HepG2 (cell line): Measurements from ENCODE around the gene CRB1. TPM values are rescaled to one million over a fixed set of nuclear protein-coding genes. Genes with fewer than 3 reads are reported as not detected.
"Not testable (repeated sequence)": the region's sequence is repeated elsewhere in the genome, so short reads cannot be mapped to it uniquely, and the experiment has no call there.

Experiments
- ATAC-seq: fragments of 200-7000 bp; cut with Tn5 transposase; 3 replicates; pipeline ENCODE4 v1.9.1; 2020; ENCODE audit warnings: mild to moderate bottlenecking, moderate library complexity
- BruUV-seq: library from RNA; stranded (reverse); fragments of 400-500 nt; replicated peaks from 2 replicates; lab custom pipeline; 2021; lab: Mats Ljungman, UMichigan
- CTCF ChIA-PET: fragments of 300-600 bp; formaldehyde crosslinking; extraction: SDS; loops from one replicate; lab custom pipeline; 2021; ENCODE audit warnings: low total read pairs, inconsistent platforms, low intra/inter-chr PET ratio; lab: Yijun Ruan, JAX
- POLR2A ChIA-PET: fragments of 350-600 bp; sonication (Branson Sonifier 250); formaldehyde crosslinking; loops from one replicate; lab custom pipeline; 2020; ENCODE audit warnings: antibody characterized with exemption, inconsistent platforms; lab: Yijun Ruan, JAX
- DNase-seq: peaks from one replicate; pipeline ENCODE4 v3.0.0-alpha.2; 2015; ENCODE audit warnings: low spot score
- FAIRE-seq: peaks from 3 replicates; lab custom pipeline; 2011; peaks lifted over from hg19 to GRCh38; lab: Jason Lieb, UNC
- H2AFZ ChIP-seq: one replicate; pipeline ENCODE4 v1.6.1; 2011; ENCODE audit warnings: low read length, inconsistent platforms
- H3K27ac ChIP-seq: fragments of 300-600 bp; 3 replicates; pipeline ENCODE4 v1.8.0; 2011; ENCODE audit warnings: mixed run types, mild to moderate bottlenecking, mixed read lengths, low read length, inconsistent platforms; ENCODE audit not compliant: insufficient read depth; ENCODE audit errors: extremely low read length
- H3K27me3 ChIP-seq, 2 experiments: fragments of 200-600 bp in 1 of 2; 2 replicates in 1 of 2; 3 replicates in 1 of 2; pipeline versions ENCODE4 v1.6.0 to v1.8.0; 2011; ENCODE audit warnings: low read length in 2 of 2, mild to moderate bottlenecking in 2 of 2, moderate library complexity in 2 of 2, inconsistent platforms in 1 of 2; ENCODE audit not compliant: insufficient read depth in 2 of 2, control insufficient read depth in 1 of 2
- H3K36me3 ChIP-seq, 2 experiments: fragments of 200-600 bp in 1 of 2; replicated peaks in 1 of 2; 2 replicates in 1 of 2; 3 replicates in 1 of 2; pipeline versions ENCODE4 v1.5.1 to v1.8.0; 2011; ENCODE audit warnings: low read length in 2 of 2, inconsistent platforms in 1 of 2; ENCODE audit not compliant: insufficient read depth in 2 of 2, control insufficient read depth in 1 of 2
- H3K4me1 ChIP-seq: 2 replicates; pipeline ENCODE4 v1.5.1; 2012; ENCODE audit warnings: low read length, inconsistent platforms; ENCODE audit not compliant: insufficient read depth
- H3K4me2 ChIP-seq: 2 replicates; pipeline ENCODE4 v1.6.0; 2011; ENCODE audit warnings: low read depth, low read length, inconsistent platforms
- H3K4me3 ChIP-seq, 3 experiments: fragments of 200-600 bp in 1 of 3; sonication (generic), shearing (Covaris generic) in 1 of 3; replicated peaks in 1 of 3; 2 replicates each; pipeline ENCODE4 v1.5.1; 2011 to 2016; ENCODE audit warnings: low read length in 3 of 3, inconsistent platforms in 2 of 3, low read depth in 2 of 3, mild to moderate bottlenecking in 2 of 3, control low read depth in 1 of 3, mixed read lengths in 1 of 3; ENCODE audit not compliant: insufficient read depth in 1 of 3
- H3K79me2 ChIP-seq: one replicate; pipeline ENCODE4 v1.6.1; 2011; ENCODE audit warnings: low read length, inconsistent platforms; ENCODE audit not compliant: insufficient read depth
- H3K9ac ChIP-seq: 2 replicates; pipeline ENCODE4 v1.6.0; 2011; ENCODE audit warnings: mild to moderate bottlenecking, low read depth, low read length, inconsistent platforms; ENCODE audit not compliant: insufficient read depth
- H3K9me3 ChIP-seq: 2 replicates; pipeline ENCODE4 v1.5.1; 2012; ENCODE audit warnings: mild to moderate bottlenecking, low read length
- H4K20me1 ChIP-seq: 2 replicates; pipeline ENCODE4 v1.6.0; 2011; ENCODE audit warnings: inconsistent platforms, mild to moderate bottlenecking, low read length, moderate library complexity; ENCODE audit not compliant: insufficient read depth
- ASH2L ChIP-seq: fragments of 300-600, 200-600 bp; sonication (generic); IDR thresholded peaks from 2 replicates; pipeline ENCODE4 v1.7.0; 2017; ENCODE audit warnings: low read depth, mild to moderate bottlenecking, moderate library complexity, mixed read lengths, low read length; ENCODE audit not compliant: insufficient read length
- DNMT3B ChIP-seq: conservative IDR thresholded peaks from 2 replicates; pipeline ENCODE4 v1.6.1; 2016; ENCODE audit warnings: missing biosample characterization, control low read depth
- GPN1 ChIP-seq: sonication (generic); formaldehyde crosslinking; IDR thresholded peaks from 2 replicates; pipeline ENCODE4 v1.5.1; 2020; ENCODE audit warnings: missing genetic modification reagents, borderline replicate concordance
- HMG20A ChIP-seq: IDR thresholded peaks from 2 replicates; pipeline ENCODE4 v1.6.1; 2016; ENCODE audit warnings: borderline replicate concordance
- HOXA3 ChIP-seq: sonication (generic); formaldehyde crosslinking; IDR thresholded peaks from 2 replicates; pipeline ENCODE4 v1.5.0; 2020; ENCODE audit warnings: missing genetic modification reagents
- KDM2A ChIP-seq: sonication (generic); formaldehyde crosslinking; IDR thresholded peaks from 2 replicates; pipeline ENCODE4 v1.4.0; 2020; ENCODE audit warnings: low read depth, missing genetic modification reagents, borderline replicate concordance
- MEF2D ChIP-seq: sonication (generic); formaldehyde crosslinking; IDR thresholded peaks from 2 replicates; pipeline ENCODE4 v1.5.1; 2020; ENCODE audit warnings: mild to moderate bottlenecking, missing genetic modification reagents
- NR2F6 ChIP-seq, 2 experiments: IDR thresholded peaks; 2 replicates each; pipeline ENCODE4 v1.6.1; 2016; ENCODE audit warnings: antibody characterized with exemption in 1 of 2, mild to moderate bottlenecking in 1 of 2
- PTBP1 ChIP-seq: fragments of 200-400 bp; formaldehyde crosslinking; IDR thresholded peaks from 2 replicates; pipeline ENCODE4 v1.6.1; 2018; ENCODE audit warnings: low read length, low read depth; ENCODE audit not compliant: poor library complexity, severe bottlenecking
- RBAK ChIP-seq: sonication (generic); formaldehyde crosslinking; IDR thresholded peaks from 2 replicates; pipeline ENCODE4 v1.5.1; 2020; ENCODE audit warnings: mild to moderate bottlenecking, missing genetic modification reagents
- SRF ChIP-seq: IDR thresholded peaks from 2 replicates; pipeline ENCODE4 v1.6.1; 2011; ENCODE audit warnings: mild to moderate bottlenecking, low read depth, low read length, moderate library complexity
- TRIM24 ChIP-seq: sonication (generic); formaldehyde crosslinking; IDR thresholded peaks from 2 replicates; pipeline ENCODE4 v1.8.0; 2022; ENCODE audit warnings: mild to moderate bottlenecking, missing genetic modification reagents
- ZBTB7B ChIP-seq: sonication (generic); formaldehyde crosslinking; IDR thresholded peaks from 2 replicates; pipeline ENCODE4 v1.4.0; 2020; ENCODE audit warnings: missing genetic modification reagents
- ZFP36L1 ChIP-seq: sonication (generic); formaldehyde crosslinking; IDR thresholded peaks from 2 replicates; pipeline ENCODE4 v1.8.0; 2022; ENCODE audit warnings: mild to moderate bottlenecking, missing genetic modification reagents, moderate library complexity
- ZNF101 ChIP-seq: sonication (generic); formaldehyde crosslinking; IDR thresholded peaks from 2 replicates; pipeline ENCODE4 v1.4.0; 2020; ENCODE audit warnings: mild to moderate bottlenecking, low read depth, missing genetic modification reagents, borderline replicate concordance
- ZNF143 ChIP-seq: sonication (generic); formaldehyde crosslinking; IDR thresholded peaks from 2 replicates; pipeline ENCODE4 v1.4.0; 2020; ENCODE audit warnings: missing genetic modification reagents
- ZNF234 ChIP-seq: sonication (generic); formaldehyde crosslinking; conservative IDR thresholded peaks from 2 replicates; pipeline ENCODE4 v1.5.1; 2020; ENCODE audit warnings: mild to moderate bottlenecking, missing genetic modification reagents
- ZNF44 ChIP-seq: sonication (generic); formaldehyde crosslinking; IDR thresholded peaks from 2 replicates; pipeline ENCODE4 v1.5.1; 2020; ENCODE audit warnings: mild to moderate bottlenecking, missing genetic modification reagents
- ZNF607 ChIP-seq: sonication (generic); formaldehyde crosslinking; IDR thresholded peaks from 2 replicates; pipeline ENCODE4 v1.5.1; 2020; ENCODE audit warnings: missing genetic modification reagents, mild to moderate bottlenecking, borderline replicate concordance
- ZNF75D ChIP-seq: sonication (generic); formaldehyde crosslinking; IDR thresholded peaks from 2 replicates; pipeline ENCODE4 v1.8.1; 2023; ENCODE audit warnings: missing genetic modification reagents, mild to moderate bottlenecking, borderline replicate concordance
- WGBS: methylation state at CpG from one replicate; pipeline ENCODE4 v1.1.6; 2017; ENCODE audit warnings: low lambda C conversion rate; 5-methylcytosine and 5-hydroxymethylcytosine counted together
- in situ Hi-C: cut with HindIII; loops from 2 replicates; pipeline ENCODE4 v1.10.0; 2017; ENCODE audit warnings: low pct_unique_long_range_greater_than_20kb; ENCODE audit not compliant: extremely low pct_ligation_motif_present
- intact Hi-C: fragments of 100-400 bp; cut with micrococcal nuclease; formaldehyde crosslinking; loops from one replicate; pipeline ENCODE4 v1.10.0; 2022; ENCODE audit not compliant: unreplicated experiment
- polyA plus RNA-seq, 8 experiments: library from polyadenylated mRNA; depleted of rRNA in 3 of 8; stranded (reverse) in 7 of 8; unstranded in 1 of 8; fragments of >200 nt; fragmentation: Illumina TruSeq in 4 of 8; extraction: Trizol in 4 of 8; gene quantifications; 2 replicates each; pipeline versions ENCODE4 v1.2.1 to v1.2.3, GENCODE V29; 2011 to 2016; ENCODE audit warnings: low read depth in 4 of 8, missing spikeins in 1 of 8, mixed read lengths in 1 of 8; ENCODE audit not compliant: insufficient read depth in 1 of 8
- total RNA-seq, 5 experiments: library from RNA; depleted of rRNA; stranded (reverse); fragments of >200 nt; fragmentation: Illumina TruSeq; extraction: Trizol; gene quantifications; 2 replicates each; pipeline ENCODE4 v1.2.3, GENCODE V29; 2016; ENCODE audit warnings: low read depth in 1 of 5

Gene CRB1
- total and polyA plus RNA-seq, 2 of the 13 experiments (the other 11 are each of a cell fraction or from before 2014, with no cell fraction given) = 0.01 TPM; not detected in 1

DNA sequence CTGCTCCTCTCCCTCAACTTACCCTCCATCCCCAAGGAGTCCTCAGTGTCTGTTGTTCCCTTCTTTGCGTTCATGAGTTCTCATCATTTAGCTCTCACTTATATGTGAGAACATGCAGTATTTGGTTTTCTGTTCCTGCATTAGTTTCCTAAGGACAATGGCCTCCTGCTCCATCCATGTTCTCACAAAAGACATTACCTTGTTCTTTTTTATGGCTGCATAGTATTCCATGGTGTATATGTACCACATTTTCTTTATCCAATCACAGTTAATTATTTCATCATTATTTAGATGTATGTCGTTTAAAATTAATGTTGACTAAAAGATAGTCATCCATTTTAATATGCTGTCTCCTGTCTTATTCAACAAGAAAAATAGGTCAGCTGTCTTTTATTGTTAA lies 134.1 kb downstream of the CRB1 start:
- Histone ChIP-seq H3K27ac (no peak overlapping the region), H4K20me1 (no peaks in the 10 kb centered on the region), H3K4me2 (no peak overlapping the region)
- POLR2A ChIA-PET = no interaction called here
- in situ Hi-C loops = no loop called here
- DNase-seq = no peak
- WGBS = 28% methylated on average over 2 of the region's 2 CpGs
- TF ChIP-seq DNMT3B (CRISPR knock-in tag) (no peak), RBAK (CRISPR knock-in tag) (no peak), GPN1 (CRISPR knock-in tag) (no peak), ZNF234 (CRISPR knock-in tag) (no peak), KDM2A (CRISPR knock-in tag) (no peak), HOXA3 (CRISPR knock-in tag) (no peak), MEF2D (CRISPR knock-in tag) (no peak), TRIM24 (CRISPR knock-in tag) (no peak), ZBTB7B (CRISPR knock-in tag) (no peak), ZNF101 (CRISPR knock-in tag) (no peak), HMG20A (no peak), SRF (no peak), ZNF44 (CRISPR knock-in tag) (no peak), ZNF75D (CRISPR knock-in tag) (no peak), ZNF143 (CRISPR knock-in tag) (no peak), PTBP1 (no peak), ZNF607 (no peak), ZFP36L1 (CRISPR knock-in tag) (no peak), ASH2L (no peak), NR2F6 (IDR thresholded peaks at IDR 0.05) (no peak), NR2F6 (CRISPR knock-in tag; IDR thresholded peaks at IDR 0.05) (no peak)
- TF ChIP-seq, all 625 proteins: peak for 0
- BruUV-seq = no TSS peak
- H3K36me3 ChIP-seq = no peaks in the 10 kb centered on the region
- H3K9me3 ChIP-seq = no peaks in the 10 kb centered on the region
- CTCF ChIA-PET = no interaction called here
- no peak overlapping the region for H3K4me3 ChIP-seq
- H3K4me1 ChIP-seq = no peaks in the 10 kb centered on the region
- no peak overlapping the region for H2AFZ ChIP-seq
- no peak for ATAC-seq
- no peaks in the 10 kb centered on the region for H3K79me2 ChIP-seq
- no peaks in the 10 kb centered on the region for H3K27me3 ChIP-seq
- intact Hi-C loops = no loop called here
- H3K9ac ChIP-seq = no peak overlapping the region
- FAIRE-seq = no peak

- H3K4me3 ChIP-seq, FAIRE-seq, H3K9ac ChIP-seq, H3K4me1 ChIP-seq, H4K20me1 ChIP-seq, in situ Hi-C loops, H3K27me3 ChIP-seq, H3K4me2 ChIP-seq, DNase-seq, POLR2A ChIA-PET, H2AFZ ChIP-seq, CTCF ChIA-PET, BruUV-seq, H3K36me3 ChIP-seq, H3K27ac ChIP-seq, H3K79me2 ChIP-seq, H3K9me3 ChIP-seq, ATAC-seq, intact Hi-C loops: not testable (repeated sequence)
- 24% methylated on average over 8 of the region's 8 CpGs for WGBS
Measured at GRCh38 chr1:197404774-197405173, 136.7 kb downstream of the CRB1 start.
